Karpas-422 (cell line): ENCODE data around the gene MRTFA. TPM values are rescaled to one million over a fixed set of nuclear protein-coding genes. Genes with fewer than 3 reads are reported as not detected.
A peak's percentile ranks its signal among the peaks of the same experiment; 100 is the strongest.

ENCODE experiments used
- DNase-seq: peaks from one replicate; pipeline ENCODE4 v3.0.0-alpha.2; 2015
- H2AFZ ChIP-seq: fragments of 200-600 bp; sonication (generic); 2 replicates; pipeline ENCODE4 v1.6.1; 2014; ENCODE audit warnings: antibody characterized with exemption, low read length, mixed read lengths
- H3K27ac ChIP-seq: fragments of 200-600 bp; sonication (generic); 2 replicates; pipeline ENCODE4 v1.5.1; 2014; ENCODE audit warnings: mild to moderate bottlenecking, low read length, moderate library complexity
- H3K27me3 ChIP-seq: fragments of 200-600 bp; sonication (generic); 2 replicates; pipeline ENCODE4 v1.6.1; 2014; ENCODE audit warnings: low read length, mixed read lengths
- H3K36me3 ChIP-seq: fragments of 200-600 bp; sonication (generic); 2 replicates; pipeline ENCODE4 v1.6.1; 2014; ENCODE audit warnings: low read length, mixed read lengths; ENCODE audit not compliant: insufficient read depth
- H3K4me1 ChIP-seq: fragments of 200-600 bp; sonication (generic); 2 replicates; pipeline ENCODE4 v1.6.1; 2014; ENCODE audit warnings: mild to moderate bottlenecking, low read length, mixed read lengths
- H3K4me2 ChIP-seq: fragments of 200-600 bp; sonication (generic); 2 replicates; pipeline ENCODE4 v1.6.1; 2014; ENCODE audit warnings: low read length, low read depth, mild to moderate bottlenecking; ENCODE audit not compliant: poor library complexity, severe bottlenecking
- H3K4me3 ChIP-seq: fragments of 200-600 bp; sonication (generic); 2 replicates; pipeline ENCODE4 v1.5.1; 2014; ENCODE audit warnings: mild to moderate bottlenecking, antibody characterized with exemption, low read length, mixed read lengths
- H3K79me2 ChIP-seq: fragments of 200-600 bp; sonication (generic); 2 replicates; pipeline ENCODE4 v1.6.1; 2014; ENCODE audit warnings: mild to moderate bottlenecking, low read length, mixed read lengths
- H3K9ac ChIP-seq: fragments of 200-600 bp; sonication (generic); 2 replicates; pipeline ENCODE4 v1.6.0; 2014; ENCODE audit warnings: low read length
- H3K9me2 ChIP-seq: fragments of 200-600 bp; sonication (generic), shearing (Covaris generic); replicated peaks from 2 replicates; pipeline ENCODE4 v1.6.0; 2014; ENCODE audit warnings: mild to moderate bottlenecking, low read length, moderate library complexity; ENCODE audit not compliant: insufficient read depth
- H3K9me3 ChIP-seq: fragments of 300-700, 200-600 bp; sonication (generic); 2 replicates; pipeline ENCODE4 v1.6.1; 2014; ENCODE audit warnings: low read length, mixed read lengths
- H4K20me1 ChIP-seq: fragments of 200-600 bp; sonication (generic); 2 replicates; pipeline ENCODE4 v1.6.1; 2014; ENCODE audit warnings: mild to moderate bottlenecking, antibody characterized with exemption, low read length, low read depth; ENCODE audit not compliant: insufficient read depth
- total RNA-seq: library from RNA; depleted of rRNA; stranded (reverse); fragments of >200 nt; shearing (Covaris generic); gene quantifications from 2 replicates; pipeline ENCODE4 v1.2.3, GENCODE V29; 2014; ENCODE audit warnings: low replicate concordance

MRTFA gene
- total RNA-seq, 1 experiment from 2014 or later, result 37.2 TPM

- H3K4me1 ChIP-seq, result peaks cover 13% of the 10 kb centered on the region
- no peaks in the 10 kb centered on the region for H3K9me3 ChIP-seq
- no peak overlapping the region for H3K9ac ChIP-seq
- H3K36me3 ChIP-seq, result no peaks in the 10 kb centered on the region
- DNase-seq, result no peak
- H4K20me1 ChIP-seq, result no peaks in the 10 kb centered on the region
- H3K4me3 ChIP-seq, result no peak overlapping the region
- no peak overlapping the region for H3K27ac ChIP-seq
- no peaks in the 10 kb centered on the region for H3K27me3 ChIP-seq
- no peak overlapping the region for H3K4me2 ChIP-seq
- H3K9me2 ChIP-seq, result no peaks in the 10 kb centered on the region
- no peak overlapping the region for H2AFZ ChIP-seq
- peaks cover 47% of the 10 kb centered on the region for H3K79me2 ChIP-seq
Measured at GRCh38 chr22:40469181-40469580, 167.3 kb downstream of the MRTFA start.

- Histone ChIP-seq H3K27ac (peak overlapping the region; percentile 29; the same call in 1 of the 2 replicates), H3K9ac (no peak overlapping the region), H3K79me2 (peaks cover 43% of the 10 kb centered on the region), H3K9me2 (no peaks in the 10 kb centered on the region), H3K27me3 (no peaks in the 10 kb centered on the region), H3K4me3 (no peak overlapping the region), H3K4me2 (no peak overlapping the region), H2AFZ (no peak overlapping the region), H3K36me3 (no peaks in the 10 kb centered on the region), H3K4me1 (peaks cover 15% of the 10 kb centered on the region), H3K9me3 (no peaks in the 10 kb centered on the region), H4K20me1 (no peaks in the 10 kb centered on the region)
- DNase-seq, result no peak
Measured at GRCh38 chr22:40468616-40469015, 167.9 kb downstream of the MRTFA start.

- Histone ChIP-seq H3K27ac (peak overlapping the region; percentile 29; the same call in 1 of the 2 replicates), H3K79me2 (peaks cover 46% of the 10 kb centered on the region), H3K4me3 (no peak overlapping the region), H4K20me1 (no peaks in the 10 kb centered on the region), H3K9me2 (no peaks in the 10 kb centered on the region), H3K9me3 (no peaks in the 10 kb centered on the region), H3K9ac (no peak overlapping the region), H2AFZ (no peak overlapping the region), H3K4me2 (no peak overlapping the region), H3K4me1 (peaks cover 22% of the 10 kb centered on the region), H3K36me3 (no peaks in the 10 kb centered on the region), H3K27me3 (no peaks in the 10 kb centered on the region)
- no peak for DNase-seq
Measured at GRCh38 chr22:40466976-40467375, 169.5 kb downstream of the MRTFA start.

- no peaks in the 10 kb centered on the region for H3K27me3 ChIP-seq
- H3K4me3 ChIP-seq, result peak overlapping the region; percentile 74
- H2AFZ ChIP-seq, result peak overlapping the region; percentile 55
- H3K4me1 ChIP-seq, result peaks cover 43% of the 10 kb centered on the region
- H3K36me3 ChIP-seq, result peaks cover 18% of the 10 kb centered on the region; the same call in 1 of the 2 replicates
- H3K9me2 ChIP-seq, result no peaks in the 10 kb centered on the region
- no peaks in the 10 kb centered on the region for H3K9me3 ChIP-seq
- H3K27ac ChIP-seq, result peak overlapping the region; percentile 92
- H3K9ac ChIP-seq, result peak overlapping the region; percentile 78
- no peaks in the 10 kb centered on the region for H4K20me1 ChIP-seq
- peaks cover 65% of the 10 kb centered on the region for H3K79me2 ChIP-seq
- H3K4me2 ChIP-seq, result peak overlapping the region; percentile 77
- DNase-seq, result peak; percentile 60
Measured at GRCh38 chr22:40463683-40464082, 172.8 kb downstream of the MRTFA start.

- Histone ChIP-seq H3K27ac (peak overlapping the region; percentile 92), H4K20me1 (no peaks in the 10 kb centered on the region), H3K9me2 (no peaks in the 10 kb centered on the region), H3K4me2 (peak overlapping the region; percentile 77), H3K4me3 (peak overlapping the region; percentile 74), H3K79me2 (peaks cover 65% of the 10 kb centered on the region), H3K9me3 (no peaks in the 10 kb centered on the region), H3K27me3 (no peaks in the 10 kb centered on the region), H2AFZ (peak overlapping the region; percentile 55), H3K9ac (peak overlapping the region; percentile 78), H3K4me1 (peaks cover 44% of the 10 kb centered on the region), H3K36me3 (peaks cover 18% of the 10 kb centered on the region; the same call in 1 of the 2 replicates)
- peak; percentile 88 for DNase-seq
Measured at GRCh38 chr22:40463017-40463631, 173.4 kb downstream of the MRTFA start.

- peak; percentile 67 for DNase-seq
- peak overlapping the region; percentile 74 for H3K4me3 ChIP-seq
- no peak overlapping the region for H2AFZ ChIP-seq
- peaks cover 40% of the 10 kb centered on the region for H3K4me1 ChIP-seq
- H4K20me1 ChIP-seq, result no peaks in the 10 kb centered on the region
- peak overlapping the region; percentile 77 for H3K4me2 ChIP-seq
- H3K36me3 ChIP-seq, result peaks cover 18% of the 10 kb centered on the region; the same call in 1 of the 2 replicates
- H3K79me2 ChIP-seq, result peaks cover 65% of the 10 kb centered on the region
- no peaks in the 10 kb centered on the region for H3K9me3 ChIP-seq
- no peaks in the 10 kb centered on the region for H3K27me3 ChIP-seq
- no peaks in the 10 kb centered on the region for H3K9me2 ChIP-seq
- H3K9ac ChIP-seq, result peak overlapping the region; percentile 78
- peak overlapping the region; percentile 92 for H3K27ac ChIP-seq
Measured at GRCh38 chr22:40462195-40462984, 174.1 kb downstream of the MRTFA start.

- Histone ChIP-seq H4K20me1 (peaks cover 18% of the 10 kb centered on the region; the same call in 1 of the 2 replicates), H3K36me3 (peaks cover 11% of the 10 kb centered on the region), H3K9me2 (no peaks in the 10 kb centered on the region), H3K27me3 (no peaks in the 10 kb centered on the region), H3K4me2 (no peak overlapping the region), H3K9ac (no peak overlapping the region), H3K79me2 (peaks cover 100% of the 10 kb centered on the region), H3K9me3 (no peaks in the 10 kb centered on the region), H3K27ac (0 out of 2 replicates have a peak overlapping the region, but pooled peaks have one; percentile 20), H3K4me3 (no peak overlapping the region), H2AFZ (no peak overlapping the region), H3K4me1 (peaks cover 24% of the 10 kb centered on the region)
- no peak for DNase-seq
Measured at GRCh38 chr22:40453671-40454070, 182.8 kb downstream of the MRTFA start.
